Esophagus squamous epithelium (tissue), 4 donors: Measurements from ENCODE around the gene SETD4.

ENCODE experiments used
- POLR2A ChIP-seq, 4 donors: fragments of 450-650 bp; IDR thresholded peaks; one replicate each; pipeline ENCODE4 v1.6.1; 2017; ENCODE audit warnings: antibody characterized with exemption in 4 of 4, mild to moderate bottlenecking in 4 of 4, moderate library complexity in 3 of 4
- TF ChIP-seq, protein P1 (sequence below), 6 experiments: fragments of 450-650 bp in 4 of 6; fragments of 200-600 bp in 2 of 6; sonication (generic) in 2 of 6; IDR thresholded peaks; one replicate each; pipeline ENCODE4 v1.5.1; 2016 to 2019; ENCODE audit warnings: antibody characterized with exemption in 6 of 6, mild to moderate bottlenecking in 4 of 6, moderate library complexity in 4 of 6

DNA sequence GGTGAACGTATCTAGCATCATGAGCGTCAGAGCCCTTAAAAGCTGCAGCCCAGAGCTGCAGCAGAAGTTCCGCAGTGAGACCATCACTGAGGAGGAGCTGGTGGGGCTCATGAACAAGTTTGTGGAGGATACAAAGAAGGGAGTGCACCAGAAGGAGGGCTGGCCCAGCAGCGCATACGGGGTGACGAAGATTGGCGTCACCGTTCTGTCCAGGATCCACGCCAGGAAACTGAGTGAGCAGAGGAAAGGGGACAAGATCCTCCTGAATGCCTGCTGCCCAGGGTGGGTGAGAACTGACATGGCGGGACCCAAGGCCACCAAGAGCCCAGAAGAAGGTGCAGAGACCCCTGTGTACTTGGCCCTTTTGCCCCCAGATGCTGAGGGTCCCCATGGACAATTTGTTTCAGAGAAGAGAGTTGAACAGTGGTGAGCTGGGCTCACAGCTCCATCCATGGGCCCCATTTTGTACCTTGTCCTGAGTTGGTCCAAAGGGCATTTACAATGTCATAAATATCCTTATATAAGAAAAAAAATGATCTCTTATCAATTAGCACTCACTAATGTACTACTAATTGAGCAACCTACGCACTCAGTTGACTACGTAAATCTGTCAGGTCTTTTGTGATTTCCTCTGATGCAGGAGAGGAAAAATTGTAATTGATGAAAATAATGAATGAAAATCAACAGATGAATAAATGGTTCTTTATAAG, 12.3 kb upstream of the SETD4 start:
- TF ChIP-seq POLR2A (IDR thresholded peaks at IDR 0.05), result peak in 1 of 4 donors; percentile 24
- TF ChIP-seq, protein P1, sequence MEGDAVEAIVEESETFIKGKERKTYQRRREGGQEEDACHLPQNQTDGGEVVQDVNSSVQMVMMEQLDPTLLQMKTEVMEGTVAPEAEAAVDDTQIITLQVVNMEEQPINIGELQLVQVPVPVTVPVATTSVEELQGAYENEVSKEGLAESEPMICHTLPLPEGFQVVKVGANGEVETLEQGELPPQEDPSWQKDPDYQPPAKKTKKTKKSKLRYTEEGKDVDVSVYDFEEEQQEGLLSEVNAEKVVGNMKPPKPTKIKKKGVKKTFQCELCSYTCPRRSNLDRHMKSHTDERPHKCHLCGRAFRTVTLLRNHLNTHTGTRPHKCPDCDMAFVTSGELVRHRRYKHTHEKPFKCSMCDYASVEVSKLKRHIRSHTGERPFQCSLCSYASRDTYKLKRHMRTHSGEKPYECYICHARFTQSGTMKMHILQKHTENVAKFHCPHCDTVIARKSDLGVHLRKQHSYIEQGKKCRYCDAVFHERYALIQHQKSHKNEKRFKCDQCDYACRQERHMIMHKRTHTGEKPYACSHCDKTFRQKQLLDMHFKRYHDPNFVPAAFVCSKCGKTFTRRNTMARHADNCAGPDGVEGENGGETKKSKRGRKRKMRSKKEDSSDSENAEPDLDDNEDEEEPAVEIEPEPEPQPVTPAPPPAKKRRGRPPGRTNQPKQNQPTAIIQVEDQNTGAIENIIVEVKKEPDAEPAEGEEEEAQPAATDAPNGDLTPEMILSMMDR (IDR thresholded peaks at IDR 0.05), result no peak
